ENCODE data around the gene CEPT1.

DNA sequence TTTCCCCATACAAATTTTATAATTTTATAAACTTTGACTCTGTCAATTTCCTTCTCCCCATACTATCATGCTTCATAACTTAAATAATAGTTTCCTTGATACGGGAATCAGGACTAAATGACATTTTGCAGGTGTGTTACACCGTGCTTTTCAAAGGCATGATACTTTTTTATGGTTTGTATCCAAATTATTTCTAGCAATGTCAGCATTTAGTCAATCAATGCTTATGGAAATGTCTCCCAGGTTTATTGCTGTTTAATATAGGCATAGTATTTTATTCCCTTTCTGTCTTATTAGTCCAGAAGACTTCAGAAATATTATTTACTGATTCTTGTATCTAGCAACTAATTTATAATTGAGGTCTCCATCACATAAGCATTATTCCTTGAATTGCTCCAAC is 23.5 kb upstream of the CEPT1 start:
- TF ChIP-seq POLR2A (IDR thresholded peaks at IDR 0.05) (no peak), EP300 (IDR thresholded peaks at IDR 0.05) (no peak)
- TF ChIP-seq, protein P1, sequence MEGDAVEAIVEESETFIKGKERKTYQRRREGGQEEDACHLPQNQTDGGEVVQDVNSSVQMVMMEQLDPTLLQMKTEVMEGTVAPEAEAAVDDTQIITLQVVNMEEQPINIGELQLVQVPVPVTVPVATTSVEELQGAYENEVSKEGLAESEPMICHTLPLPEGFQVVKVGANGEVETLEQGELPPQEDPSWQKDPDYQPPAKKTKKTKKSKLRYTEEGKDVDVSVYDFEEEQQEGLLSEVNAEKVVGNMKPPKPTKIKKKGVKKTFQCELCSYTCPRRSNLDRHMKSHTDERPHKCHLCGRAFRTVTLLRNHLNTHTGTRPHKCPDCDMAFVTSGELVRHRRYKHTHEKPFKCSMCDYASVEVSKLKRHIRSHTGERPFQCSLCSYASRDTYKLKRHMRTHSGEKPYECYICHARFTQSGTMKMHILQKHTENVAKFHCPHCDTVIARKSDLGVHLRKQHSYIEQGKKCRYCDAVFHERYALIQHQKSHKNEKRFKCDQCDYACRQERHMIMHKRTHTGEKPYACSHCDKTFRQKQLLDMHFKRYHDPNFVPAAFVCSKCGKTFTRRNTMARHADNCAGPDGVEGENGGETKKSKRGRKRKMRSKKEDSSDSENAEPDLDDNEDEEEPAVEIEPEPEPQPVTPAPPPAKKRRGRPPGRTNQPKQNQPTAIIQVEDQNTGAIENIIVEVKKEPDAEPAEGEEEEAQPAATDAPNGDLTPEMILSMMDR (IDR thresholded peaks at IDR 0.05) = no peak
